HG03460 (cell line): Measurements from ENCODE around the gene RAPGEF5.
A peak's percentile ranks its signal among the peaks of the same experiment; 100 is the strongest.

Experiments used
- ATAC-seq: cut with Tn5 transposase; IDR thresholded peaks from one replicate; pipeline ENCODE4 v1.9.1; 2021; ENCODE audit not compliant: unreplicated experiment

RAPGEF5 gene

DNA sequence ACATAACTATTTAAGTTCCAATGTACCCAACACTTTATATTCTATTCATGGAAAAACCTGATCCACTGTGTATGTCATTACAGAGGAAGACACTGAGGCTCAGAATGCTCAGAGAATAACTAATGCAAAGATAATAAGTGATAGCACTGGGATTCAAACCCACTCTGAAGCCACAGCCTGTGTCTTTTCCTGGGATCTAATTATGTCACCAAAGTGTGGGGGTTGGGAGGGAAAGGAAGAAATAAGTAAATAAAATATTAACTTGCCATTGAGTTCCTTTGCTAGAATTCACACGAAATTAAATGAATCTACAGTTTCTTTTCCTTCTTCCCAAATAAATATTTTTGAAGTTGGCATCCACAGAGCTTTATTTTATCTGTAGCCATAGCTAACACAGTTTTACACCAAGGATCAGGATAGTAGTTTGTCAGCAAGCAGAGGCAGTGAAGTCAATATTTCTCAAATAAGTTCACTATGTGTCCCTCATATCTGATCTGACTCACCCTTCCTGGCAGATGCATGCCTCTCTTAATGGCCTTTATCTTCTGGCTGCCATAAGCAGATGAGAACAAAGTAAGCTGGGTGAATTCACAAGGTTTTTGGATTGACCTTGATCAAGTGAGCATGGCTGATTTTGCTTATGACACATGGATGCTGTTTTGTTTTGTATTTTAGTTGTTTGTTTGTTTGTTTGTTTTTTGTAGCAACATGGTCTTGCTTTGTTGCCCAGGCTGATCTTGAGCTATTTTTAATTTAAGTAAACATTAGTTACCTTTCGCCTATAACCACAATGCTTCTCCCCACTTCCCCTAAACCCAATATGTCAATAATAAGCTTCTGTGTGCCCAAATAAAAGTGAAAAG lies 6.3 kb downstream of the RAPGEF5 start:
- ATAC-seq: peak; percentile 51

GRCh38 chr7:22348379-22348778 lies 8.6 kb downstream of the RAPGEF5 start:
- no peak for ATAC-seq

DNA sequence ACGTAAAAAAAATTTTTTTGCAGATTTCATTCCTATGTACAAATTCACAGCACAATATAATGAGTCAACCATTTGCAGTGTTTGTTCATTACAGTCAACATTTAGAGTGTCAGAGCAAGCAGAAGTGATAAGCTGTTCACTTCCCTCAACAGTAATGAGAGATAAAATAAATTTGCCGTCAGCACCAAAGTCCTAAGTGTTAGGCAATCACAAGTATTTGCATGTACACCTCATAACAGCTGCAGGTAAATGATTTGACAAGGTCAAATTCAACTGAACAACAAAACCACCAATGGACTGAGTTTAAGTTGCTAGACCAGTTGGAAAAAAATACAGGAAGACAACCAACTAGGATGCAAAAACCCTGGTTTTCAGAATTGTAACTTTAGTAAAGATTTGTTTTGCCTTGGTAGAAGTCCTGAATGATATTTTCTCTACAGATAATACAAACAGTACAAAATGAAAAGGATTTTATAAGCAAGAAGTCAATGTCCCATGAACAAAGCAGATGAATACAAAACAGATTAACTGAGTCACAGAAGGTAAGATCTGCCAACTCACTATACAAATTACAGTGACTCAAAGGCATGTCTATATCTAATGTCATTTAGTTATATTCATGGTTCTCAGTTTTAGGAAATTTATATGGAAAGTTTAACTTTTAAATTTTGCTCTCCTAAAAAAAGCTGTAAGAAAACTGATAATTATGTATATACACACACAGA lies 10.4 kb downstream of the RAPGEF5 start:
- no peak for ATAC-seq

- ATAC-seq: no peak
Measured at GRCh38 chr7:22344655-22345054, 12.3 kb downstream of the RAPGEF5 start.

- ATAC-seq: no peak
Measured at GRCh38 chr7:22343612-22344011, 13.3 kb downstream of the RAPGEF5 start.

GRCh38 chr7:22343071-22343470 lies 13.9 kb downstream of the RAPGEF5 start:
- no peak for ATAC-seq

DNA sequence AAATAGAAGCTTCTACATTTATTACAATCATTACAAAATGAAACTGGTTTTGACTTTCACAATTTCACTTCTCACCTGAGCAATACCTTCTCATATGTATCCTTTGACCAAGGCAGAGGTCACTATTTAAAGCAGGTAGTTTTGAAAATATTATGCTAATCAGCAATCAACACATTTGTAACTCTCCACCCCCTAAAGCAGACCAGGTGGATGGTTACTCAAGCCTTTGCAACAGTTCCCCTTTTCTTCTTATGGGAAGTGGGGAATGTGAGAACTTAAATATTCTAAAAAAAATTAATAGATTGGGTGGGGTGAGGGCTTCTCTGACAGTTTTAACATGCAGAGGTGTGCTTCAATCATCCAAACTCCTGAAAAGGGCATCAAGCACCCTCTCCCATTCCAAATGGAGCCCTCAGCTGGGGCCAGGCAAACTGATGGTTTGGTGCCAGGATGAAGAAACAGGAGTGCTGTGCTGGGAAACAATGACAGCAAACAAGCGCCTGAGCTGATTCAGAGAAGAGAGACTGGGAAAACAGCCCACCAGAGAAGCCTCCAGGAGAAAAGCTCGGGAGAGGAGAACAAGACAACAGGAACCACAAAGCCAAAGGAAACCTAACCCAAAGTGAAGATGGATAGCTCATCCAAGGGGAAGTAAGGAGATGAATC lies 17.1 kb downstream of the RAPGEF5 start:
- no peak for ATAC-seq

DNA sequence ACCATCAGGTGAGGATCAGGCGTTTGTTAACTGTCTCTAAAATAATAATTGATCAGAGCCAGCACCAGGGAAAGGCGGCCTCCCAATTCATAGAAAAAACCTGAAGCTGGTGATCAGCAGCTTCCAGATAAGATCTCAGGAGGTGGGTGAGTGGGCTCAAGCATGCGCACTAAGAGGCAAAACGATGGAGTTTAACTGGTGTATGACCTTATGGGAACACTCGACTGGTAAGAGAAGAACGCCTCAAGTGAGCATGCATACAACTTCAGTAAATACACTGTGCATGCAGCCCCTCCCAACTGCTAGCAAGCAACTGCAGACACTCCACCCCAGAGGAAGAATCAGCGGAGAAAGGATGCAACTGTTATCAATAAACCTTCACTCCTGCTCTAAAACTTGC lies 18.1 kb downstream of the RAPGEF5 start:
- ATAC-seq: no peak

- no peak for ATAC-seq
Measured at GRCh38 chr7:22338411-22338810, 18.5 kb downstream of the RAPGEF5 start.

DNA sequence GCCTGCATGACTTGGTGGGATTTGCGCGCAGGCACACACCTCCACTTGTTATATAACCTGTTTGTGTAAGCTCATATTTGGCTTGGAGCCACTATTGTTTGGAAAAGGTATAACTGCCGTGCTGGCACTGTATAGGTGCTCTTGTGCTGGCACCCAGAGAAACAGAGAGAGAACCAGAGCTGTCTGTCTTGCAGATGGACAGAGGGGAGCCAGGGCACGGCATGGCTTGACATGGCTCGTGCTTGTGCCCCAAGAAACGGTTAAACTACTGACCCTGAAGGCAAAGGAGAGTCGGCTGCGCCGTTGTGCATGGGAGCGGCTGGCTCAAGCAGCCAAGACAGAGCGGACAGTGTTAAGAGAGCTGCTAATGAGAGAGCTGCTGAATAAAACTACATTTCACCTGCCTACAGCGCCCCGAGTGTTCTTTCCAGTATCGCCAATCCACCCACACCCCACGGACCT lies 23.2 kb downstream of the RAPGEF5 start:
- no peak for ATAC-seq

DNA sequence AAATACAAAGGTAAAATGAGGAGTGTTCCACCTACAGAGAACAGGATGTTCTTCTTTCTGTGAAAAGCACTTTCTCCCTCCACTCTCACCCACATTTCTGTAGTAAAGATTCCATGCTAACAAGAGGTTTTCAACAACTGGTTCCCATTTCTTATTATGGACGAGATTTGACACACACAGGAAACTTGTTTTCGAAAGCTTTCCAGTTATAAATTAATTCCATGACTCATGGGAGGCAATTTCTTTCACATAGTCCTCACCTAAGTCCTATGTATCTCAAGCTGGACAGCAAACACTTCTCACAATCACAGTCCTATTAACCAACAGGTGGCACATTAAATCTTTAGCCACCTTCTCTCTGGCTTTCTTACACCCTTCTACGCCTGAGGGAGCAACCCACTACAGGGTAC lies 24.5 kb downstream of the RAPGEF5 start:
- no peak for ATAC-seq

GRCh38 chr7:22331704-22332103 lies 25.2 kb downstream of the RAPGEF5 start:
- ATAC-seq: no peak

DNA sequence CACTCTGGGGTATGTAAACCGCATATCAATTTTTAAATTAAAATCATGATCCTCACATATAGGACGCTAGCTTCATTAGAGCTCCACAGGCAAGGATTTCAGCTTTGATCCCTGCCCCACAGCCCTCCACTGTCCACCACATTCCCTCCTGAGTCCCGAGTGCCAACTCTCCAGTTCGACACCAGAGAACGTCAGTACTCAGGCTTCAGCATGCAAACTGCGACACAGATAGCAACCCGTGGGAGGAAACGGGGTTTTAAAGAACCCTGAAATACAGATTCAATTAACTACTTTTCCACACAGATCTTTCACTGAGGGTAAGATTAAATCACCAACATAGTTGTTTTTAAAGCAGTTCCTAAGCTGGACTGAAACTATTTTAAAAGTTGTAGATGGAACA lies 26.1 kb downstream of the RAPGEF5 start:
- no peak for ATAC-seq

DNA sequence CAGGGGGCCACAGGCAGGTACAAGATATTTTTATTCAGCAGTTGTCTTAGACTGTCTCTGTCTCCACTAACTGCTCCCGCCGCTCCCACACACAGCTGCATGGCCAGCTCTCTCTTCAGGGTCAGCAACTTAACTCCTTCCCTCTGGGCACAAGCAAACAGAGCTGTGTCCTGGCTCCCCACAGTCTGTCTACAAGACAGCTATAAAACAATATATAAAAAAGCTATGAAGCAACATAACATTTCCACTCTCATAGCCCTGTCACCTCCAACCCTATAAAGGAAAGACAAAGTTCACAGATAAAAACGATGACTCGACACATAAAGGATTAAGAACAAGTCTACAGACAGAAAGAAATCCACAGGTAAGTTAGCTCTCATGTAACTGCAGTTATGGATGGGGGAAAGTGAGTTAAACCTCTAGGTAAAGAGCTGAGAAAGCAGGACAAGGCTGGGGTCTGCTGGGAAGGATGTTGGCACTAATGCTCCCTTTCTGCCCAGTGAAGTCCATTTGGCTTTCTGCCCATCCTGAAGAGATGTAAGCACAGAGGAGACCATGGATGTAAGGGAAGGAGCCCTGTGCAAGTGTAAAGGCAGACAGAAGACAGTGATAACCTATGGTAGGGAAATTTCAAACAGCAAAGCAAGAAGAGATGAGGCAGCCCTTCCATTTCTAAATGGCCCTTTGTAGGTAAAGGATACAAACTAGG lies 27.0 kb downstream of the RAPGEF5 start:
- ATAC-seq: no peak

DNA sequence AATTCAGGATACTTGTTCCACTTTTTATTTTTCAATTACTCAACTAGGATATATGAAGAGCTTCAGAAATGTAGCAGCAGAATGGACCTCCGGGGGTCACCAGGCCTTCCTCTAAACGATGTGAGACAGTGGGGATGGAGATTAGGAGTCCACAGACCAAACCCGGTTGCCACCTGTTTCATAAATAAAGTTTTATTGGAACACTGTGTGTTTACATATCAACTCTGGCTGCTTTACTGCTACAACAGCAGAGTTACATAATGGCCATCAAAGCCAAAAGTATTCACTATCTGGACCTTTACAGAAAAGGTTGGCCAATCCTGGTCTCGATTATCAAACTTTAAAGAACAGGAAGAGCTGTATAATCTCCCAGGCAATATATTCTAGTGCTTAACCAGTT lies 30.8 kb downstream of the RAPGEF5 start:
- no peak for ATAC-seq

DNA sequence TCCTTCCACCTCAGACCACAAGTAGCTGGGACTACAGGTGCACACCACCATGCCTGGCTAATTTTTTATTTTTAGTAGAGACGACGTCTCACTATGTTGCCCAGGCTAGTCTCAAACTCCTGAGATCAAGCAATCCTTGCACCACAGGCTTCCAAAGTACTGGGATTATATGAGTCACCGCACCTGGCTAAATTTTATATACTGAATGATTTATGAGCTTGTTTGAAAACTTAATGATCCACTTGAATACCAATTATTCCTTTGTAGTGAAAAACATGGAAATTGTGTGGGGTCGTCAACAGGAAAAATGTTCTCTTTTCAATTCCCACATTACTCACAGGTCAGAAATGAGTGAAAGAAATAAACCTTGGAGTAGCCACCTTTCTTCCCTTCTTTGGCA lies 31.3 kb downstream of the RAPGEF5 start:
- ATAC-seq: no peak

- no peak for ATAC-seq
Measured at GRCh38 chr7:22323714-22324113, 33.2 kb downstream of the RAPGEF5 start.

DNA sequence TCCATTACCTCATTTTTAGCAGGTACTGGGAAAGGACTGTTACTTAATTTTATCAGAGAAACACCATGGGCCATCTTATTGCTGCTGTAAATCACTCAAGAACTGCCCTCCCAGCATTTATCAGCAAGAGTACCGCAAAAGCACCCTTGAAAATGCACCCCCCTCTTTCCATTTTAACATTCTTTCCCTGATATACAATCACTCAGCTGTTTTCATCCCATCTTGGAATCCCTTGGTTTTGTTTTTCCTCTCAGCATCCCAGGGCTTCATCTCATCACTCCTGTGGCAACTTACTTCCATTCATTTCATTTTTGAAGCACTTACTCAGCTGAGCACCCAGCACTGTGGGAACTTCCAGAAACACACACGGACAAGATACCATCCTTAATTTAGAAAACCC lies 36.5 kb downstream of the RAPGEF5 start:
- ATAC-seq: no peak

DNA sequence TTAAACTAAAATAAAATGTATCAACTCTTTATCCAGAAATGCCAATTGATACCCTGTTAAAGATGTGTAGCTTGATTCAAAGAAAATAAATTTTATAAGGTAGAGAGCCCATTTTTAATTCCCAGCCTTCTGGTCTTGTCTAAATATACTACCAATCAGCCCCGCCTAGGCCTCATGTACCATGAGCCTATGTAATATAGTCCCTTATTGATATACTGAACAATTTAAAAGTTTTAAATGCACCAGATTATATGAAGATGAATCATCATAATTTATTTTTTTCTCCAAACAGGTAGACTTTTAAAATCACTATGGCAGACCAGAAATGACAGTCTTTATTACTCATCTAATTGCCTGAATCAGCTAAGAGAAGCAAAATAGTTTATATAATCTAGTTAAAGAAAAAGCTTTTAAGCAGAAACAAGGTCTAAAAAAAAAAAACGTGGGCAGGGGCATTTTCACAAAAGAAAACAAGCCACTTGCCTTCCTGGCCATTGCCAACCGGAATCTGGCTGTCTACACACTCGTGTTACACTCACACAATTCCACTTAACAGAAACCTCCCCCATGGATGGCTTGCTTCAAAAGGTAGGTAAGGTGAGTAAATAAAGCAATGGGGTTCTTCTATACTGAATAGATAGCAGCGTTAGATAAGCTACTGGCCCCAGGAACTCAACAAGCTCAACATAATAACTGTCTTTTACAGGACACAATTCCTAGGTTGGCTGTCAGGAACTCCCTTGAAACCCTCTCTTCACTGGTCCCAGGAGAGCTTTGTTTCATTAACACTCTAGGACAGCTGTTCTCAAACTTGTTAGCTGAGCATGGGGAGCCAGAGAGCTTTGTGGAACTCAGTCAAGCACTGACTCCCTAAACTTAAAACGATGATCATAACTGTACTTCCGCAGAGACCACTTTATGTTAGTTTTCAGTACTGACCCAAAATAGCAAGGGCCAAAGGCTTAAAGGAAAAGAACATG lies 37.2 kb downstream of the RAPGEF5 start:
- no peak for ATAC-seq

GRCh38 chr7:22318376-22318775 lies 38.6 kb downstream of the RAPGEF5 start:
- no peak for ATAC-seq
